A673 (cell line): ENCODE results near the gene VARS1.

Experiments
- EZH2 ChIP-seq: fragments of 200-600 bp; sonication (generic); IDR thresholded peaks from 2 replicates; pipeline ENCODE4 v1.6.1; 2017; ENCODE audit warnings: borderline replicate concordance, low read depth, mild to moderate bottlenecking, mixed read lengths, antibody characterized with exemption, low read length; ENCODE audit not compliant: poor library complexity, severe bottlenecking
- TF ChIP-seq, protein P1 (sequence below): fragments of 300-800, 200-600 bp; sonication (generic); conservative IDR thresholded peaks from 2 replicates; pipeline ENCODE4 v1.5.1; 2017; ENCODE audit warnings: low read depth, mild to moderate bottlenecking, antibody characterized with exemption, low read length, moderate library complexity, mixed read lengths

DNA sequence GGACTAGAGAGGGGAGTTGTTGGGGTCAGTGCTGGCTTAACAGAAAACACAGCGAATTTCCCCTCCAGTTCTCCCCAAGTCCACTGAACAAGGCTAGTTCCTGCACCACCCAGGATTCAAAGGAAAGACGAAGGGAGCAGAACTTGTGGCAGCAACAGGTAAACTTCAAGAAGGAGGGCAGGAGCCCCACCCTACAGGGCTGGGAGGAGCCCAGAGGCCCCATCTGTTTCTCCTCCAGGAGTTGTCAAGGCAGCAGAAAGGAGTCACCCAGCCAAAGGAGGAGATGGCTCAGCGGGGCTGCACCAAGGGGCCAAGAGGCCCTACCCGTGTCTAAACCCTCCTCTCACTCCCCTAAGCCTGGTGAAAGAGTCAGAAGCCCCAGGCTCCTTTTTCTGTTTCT lies 31.4 kb downstream of the VARS1 start:
- TF ChIP-seq EZH2, result no peak
- TF ChIP-seq, protein P1, sequence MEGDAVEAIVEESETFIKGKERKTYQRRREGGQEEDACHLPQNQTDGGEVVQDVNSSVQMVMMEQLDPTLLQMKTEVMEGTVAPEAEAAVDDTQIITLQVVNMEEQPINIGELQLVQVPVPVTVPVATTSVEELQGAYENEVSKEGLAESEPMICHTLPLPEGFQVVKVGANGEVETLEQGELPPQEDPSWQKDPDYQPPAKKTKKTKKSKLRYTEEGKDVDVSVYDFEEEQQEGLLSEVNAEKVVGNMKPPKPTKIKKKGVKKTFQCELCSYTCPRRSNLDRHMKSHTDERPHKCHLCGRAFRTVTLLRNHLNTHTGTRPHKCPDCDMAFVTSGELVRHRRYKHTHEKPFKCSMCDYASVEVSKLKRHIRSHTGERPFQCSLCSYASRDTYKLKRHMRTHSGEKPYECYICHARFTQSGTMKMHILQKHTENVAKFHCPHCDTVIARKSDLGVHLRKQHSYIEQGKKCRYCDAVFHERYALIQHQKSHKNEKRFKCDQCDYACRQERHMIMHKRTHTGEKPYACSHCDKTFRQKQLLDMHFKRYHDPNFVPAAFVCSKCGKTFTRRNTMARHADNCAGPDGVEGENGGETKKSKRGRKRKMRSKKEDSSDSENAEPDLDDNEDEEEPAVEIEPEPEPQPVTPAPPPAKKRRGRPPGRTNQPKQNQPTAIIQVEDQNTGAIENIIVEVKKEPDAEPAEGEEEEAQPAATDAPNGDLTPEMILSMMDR, result no peak
